K562 (cell line): Measurements from ENCODE around the gene DCST1. TPM values are rescaled to one million over a fixed set of nuclear protein-coding genes. Genes with fewer than 3 reads are reported as not detected.

Experiments
- ATF3 ChIP-seq, 2 experiments: fragments of 450-650 bp in 1 of 2; sonication (generic) in 1 of 2; formaldehyde crosslinking in 1 of 2; IDR thresholded peaks in 1 of 2; conservative IDR thresholded peaks in 1 of 2; 2 replicates each; pipeline versions ENCODE4 v1.6.1 to v1.8.1; 2016 to 2023; ENCODE audit warnings: mild to moderate bottlenecking in 2 of 2, moderate library complexity in 2 of 2, inconsistent platforms in 1 of 2, missing genetic modification reagents in 1 of 2
- BDP1 ChIP-seq: IDR thresholded peaks from 3 replicates; pipeline ENCODE4 v1.6.1; 2011; ENCODE audit not compliant: insufficient read length, insufficient read depth
- BRD4 ChIP-seq: fragments of 200-600 bp; sonication (generic); IDR thresholded peaks from 2 replicates; pipeline ENCODE4 v1.6.1; 2017; ENCODE audit warnings: inconsistent platforms
- CEBPG ChIP-seq, 3 experiments: fragments of 200-800 bp in 1 of 3; sonication (Bioruptor generic) in 1 of 3; sonication (generic) in 1 of 3; formaldehyde crosslinking in 1 of 3; IDR thresholded peaks in 2 of 3; conservative IDR thresholded peaks in 1 of 3; 2 replicates each; pipeline versions ENCODE4 v1.6.1 to v1.8.0; 2016 to 2022; ENCODE audit warnings: missing compliant biosample characterization in 2 of 3, missing genetic modification characterization in 2 of 3, mild to moderate bottlenecking in 1 of 3, missing genetic modification reagents in 1 of 3
- CSDE1 ChIP-seq, 2 experiments: fragments of 450-650 bp; IDR thresholded peaks; 2 replicates each; pipeline ENCODE4 v1.6.1; 2016; ENCODE audit warnings: mild to moderate bottlenecking in 1 of 2
- DDX20 ChIP-seq: fragments of 450-650 bp; IDR thresholded peaks from 2 replicates; pipeline ENCODE4 v1.6.1; 2016; ENCODE audit warnings: missing genetic modification characterization, low read depth, mild to moderate bottlenecking, missing compliant biosample characterization, moderate library complexity
- HINFP ChIP-seq: fragments of 450-650 bp; conservative IDR thresholded peaks from 2 replicates; pipeline ENCODE4 v1.6.1; 2016; ENCODE audit warnings: missing genetic modification characterization, low read depth, mild to moderate bottlenecking, control low read depth, missing compliant biosample characterization
- HNRNPK ChIP-seq: fragments of 200-400 bp; formaldehyde crosslinking; IDR thresholded peaks from one replicate; pipeline ENCODE4 v1.6.1; 2018; ENCODE audit warnings: mild to moderate bottlenecking, low read depth, low read length; ENCODE audit not compliant: poor library complexity, severe bottlenecking
- KDM1A ChIP-seq, 2 experiments: fragments of 450-650 bp; IDR thresholded peaks; 2 replicates each; pipeline ENCODE4 v1.6.1; 2016; ENCODE audit warnings: mild to moderate bottlenecking in 2 of 2
- MAFF ChIP-seq: IDR thresholded peaks from 2 replicates; pipeline ENCODE4 v1.6.1; 2012; ENCODE audit warnings: low read length, improper control_type of control experiment
- NCOA6 ChIP-seq: fragments of 450-650 bp; IDR thresholded peaks from 2 replicates; pipeline ENCODE4 v1.6.1; 2017; ENCODE audit warnings: mild to moderate bottlenecking
- NCOR1 ChIP-seq: fragments of 450-650 bp; IDR thresholded peaks from 2 replicates; pipeline ENCODE4 v1.6.1; 2016; ENCODE audit warnings: mild to moderate bottlenecking, moderate library complexity
- POLR3G ChIP-seq: IDR thresholded peaks from 2 replicates; pipeline ENCODE4 v1.6.1; 2011; ENCODE audit not compliant: insufficient read length, insufficient replicate concordance; ENCODE audit errors: extremely low read depth
- TSC22D4 ChIP-seq: fragments of 450-650 bp; IDR thresholded peaks from 2 replicates; pipeline ENCODE4 v1.6.1; 2016; ENCODE audit warnings: missing genetic modification characterization, missing biosample characterization, control low read depth
- YY1 ChIP-seq, 3 experiments: IDR thresholded peaks; 2 replicates each; pipeline ENCODE4 v1.6.1; 2011; ENCODE audit warnings: low read length in 2 of 3, mild to moderate bottlenecking in 2 of 3, moderate library complexity in 2 of 3, borderline replicate concordance in 1 of 3, control low read depth in 1 of 3, low read depth in 1 of 3; ENCODE audit not compliant: insufficient read depth in 3 of 3, insufficient replicate concordance in 2 of 3, control insufficient read depth in 1 of 3, insufficient read length in 1 of 3; ENCODE audit errors: extremely low read depth in 1 of 3
- ZBED1 ChIP-seq: IDR thresholded peaks from 2 replicates; pipeline ENCODE4 v1.6.1; 2014
- ZBTB43 ChIP-seq: sonication (generic); formaldehyde crosslinking; IDR thresholded peaks from 2 replicates; pipeline ENCODE4 v1.8.0; 2023; ENCODE audit warnings: mild to moderate bottlenecking, missing genetic modification reagents
- ZFX ChIP-seq: sonication (generic); formaldehyde crosslinking; IDR thresholded peaks from 2 replicates; pipeline ENCODE4 v1.8.0; 2022; ENCODE audit warnings: mild to moderate bottlenecking, missing genetic modification reagents, moderate library complexity
- ZKSCAN8 ChIP-seq: fragments of 200-800 bp; sonication (Bioruptor generic); IDR thresholded peaks from 2 replicates; pipeline ENCODE4 v1.6.1; 2016; ENCODE audit warnings: missing genetic modification characterization, missing compliant biosample characterization
- ZNF436 ChIP-seq: fragments of 250-450, 450-650 bp; sonication (Bioruptor Pico); formaldehyde crosslinking; IDR thresholded peaks from 2 replicates; pipeline ENCODE4 v1.7.0; 2020; ENCODE audit warnings: mild to moderate bottlenecking
- ZNF551 ChIP-seq: fragments of 250-450 bp; sonication (Bioruptor Pico); IDR thresholded peaks from 2 replicates; pipeline ENCODE4 v1.5.0; 2021; ENCODE audit warnings: mild to moderate bottlenecking, moderate library complexity
- polyA plus RNA-seq, 8 experiments: library from polyadenylated mRNA; depleted of rRNA in 4 of 8; stranded (reverse) in 5 of 8; unstranded in 3 of 8; fragments of >200 nt; fragmentation: Nextera tagmentation in 2 of 8; fragmentation: Illumina TruSeq in 1 of 8; extraction: Ambion mirVana in 2 of 8; extraction: Trizol in 1 of 8; gene quantifications; 2 replicates each; pipeline versions ENCODE4 v1.2.1 to v1.2.3, GENCODE V29; 2011 to 2014; ENCODE audit warnings: inconsistent platforms in 1 of 8, missing spikeins in 1 of 8
- total RNA-seq, 7 experiments: library from RNA; depleted of rRNA in 6 of 7; stranded (reverse); fragments of >200 nt in 6 of 7; fragmentation: Illumina TruSeq in 2 of 7; extraction: Trizol in 2 of 7; gene quantifications; 2 replicates each; pipeline versions ENCODE4 v1.2.1 to v1.2.3, GENCODE V29; 2011 to 2021; ENCODE audit warnings: low replicate concordance in 1 of 7

DCST1 gene
- total and polyA plus RNA-seq, 9 of the 15 experiments (the other 6 are each of a cell fraction or from before 2014, with no cell fraction given): not detected

- TF ChIP-seq ZKSCAN8: no peak
- no peak for TF ChIP-seq NCOR1
- TF ChIP-seq ATF3 (IDR thresholded peaks at IDR 0.05): no peak
- no peak for TF ChIP-seq ATF3 (CRISPR knock-in tag; conservative IDR thresholded peaks at IDR 0.05)
- no peak for TF ChIP-seq TSC22D4 (tag)
- no peak for TF ChIP-seq HNRNPK
- TF ChIP-seq YY1 (IDR thresholded peaks at IDR 0.05; ENCODE audit: borderline replicate concordance in 1 of 3, control insufficient read depth in 1 of 3, extremely low read depth in 1 of 3, insufficient read depth in 3 of 3, insufficient read length in 1 of 3, insufficient replicate concordance in 2 of 3, low read depth in 1 of 3, low read length in 2 of 3): peak in 1 of 3 experiments; percentile 10
- no peak for TF ChIP-seq HINFP (tag)
- TF ChIP-seq BRD4: no peak
- TF ChIP-seq ZBED1: no peak
- TF ChIP-seq ZBTB43 (CRISPR knock-in tag): no peak
- TF ChIP-seq DDX20 (tag): no peak
- TF ChIP-seq NCOA6: peak; percentile 73; the same call in 1 of the 2 replicates
- no peak for TF ChIP-seq POLR3G
- TF ChIP-seq BDP1: no peak
- TF ChIP-seq ZNF551 (CRISPR knock-in tag): no peak
- no peak for TF ChIP-seq ZFX (CRISPR knock-in tag)
- TF ChIP-seq CSDE1 (IDR thresholded peaks at IDR 0.05): no peak
- TF ChIP-seq MAFF: no peak
- no peak for TF ChIP-seq CEBPG (CRISPR knock-in tag; IDR thresholded peaks at IDR 0.05)
- TF ChIP-seq CEBPG (tag; conservative IDR thresholded peaks at IDR 0.05 in 1 of 2, IDR thresholded peaks at IDR 0.05 in 1 of 2): no peak
- no peak for TF ChIP-seq ZNF436 (CRISPR knock-in tag)
- no peak for TF ChIP-seq KDM1A (IDR thresholded peaks at IDR 0.05)
These were observed 45.0 kb downstream of the DCST1 start, which contains the start of gene EFNA3 (continued) for GRCh38 chr1:155078469-155079209.
